GM23338 (cell line): ENCODE measurements around the gene USP7. TPM values are rescaled to one million over a fixed set of nuclear protein-coding genes. Genes with fewer than 3 reads are reported as not detected.

Source experiments
- ATAC-seq: fragments of 200-7000 bp; cut with Tn5 transposase; 3 replicates; pipeline ENCODE4 v1.9.1; 2020
- DNase-seq: peaks from one replicate; pipeline ENCODE4 v3.0.0-alpha.2; 2015; ENCODE audit warnings: low spot score
- H2AFZ ChIP-seq: fragments of 200-600 bp; sonication (generic); 2 replicates; pipeline ENCODE4 v1.8.0; 2016; ENCODE audit warnings: antibody characterized with exemption, mild to moderate bottlenecking, moderate library complexity
- H3F3A ChIP-seq: fragments of 200-600 bp; sonication (generic); replicated peaks from 2 replicates; pipeline ENCODE4 v1.8.0; 2017; ENCODE audit warnings: antibody characterized with exemption, mixed run types, low read depth
- H3K27ac ChIP-seq: fragments of 200-600 bp; sonication (generic); 2 replicates; pipeline ENCODE4 v1.6.1; 2016; ENCODE audit warnings: low read depth
- H3K27me3 ChIP-seq: fragments of 200-600 bp; sonication (generic); 2 replicates; pipeline ENCODE4 v1.8.0; 2016; ENCODE audit warnings: mild to moderate bottlenecking, mixed run types, moderate library complexity; ENCODE audit not compliant: insufficient read depth
- H3K36me3 ChIP-seq: fragments of 200-600 bp; sonication (generic); 2 replicates; pipeline ENCODE4 v1.8.0; 2016; ENCODE audit warnings: mild to moderate bottlenecking; ENCODE audit not compliant: insufficient read depth
- H3K4me1 ChIP-seq: fragments of 200-600 bp; sonication (generic); 2 replicates; pipeline ENCODE4 v1.8.0; 2016; ENCODE audit warnings: mild to moderate bottlenecking, moderate library complexity; ENCODE audit not compliant: insufficient read depth
- H3K4me2 ChIP-seq: fragments of 200-600 bp; sonication (generic); 2 replicates; pipeline ENCODE4 v1.7.1; 2017; ENCODE audit warnings: mixed run types
- H3K4me3 ChIP-seq: fragments of 200-600 bp; sonication (generic); 2 replicates; pipeline ENCODE4 v1.6.1; 2016; ENCODE audit warnings: mixed run types
- H3K79me2 ChIP-seq: fragments of 200-600 bp; sonication (generic); replicated peaks from 2 replicates; pipeline ENCODE4 v1.8.0; 2017; ENCODE audit warnings: mild to moderate bottlenecking; ENCODE audit not compliant: insufficient read depth
- H3K9me2 ChIP-seq: fragments of 200-600 bp; sonication (generic); 2 replicates; pipeline ENCODE4 v1.8.0; 2017; ENCODE audit not compliant: insufficient read depth
- H4K20me1 ChIP-seq: fragments of 200-600 bp; sonication (generic); replicated peaks from 2 replicates; pipeline ENCODE4 v1.8.0; 2017; ENCODE audit warnings: mild to moderate bottlenecking; ENCODE audit not compliant: insufficient read depth
- H3K27ac Mint-ChIP-seq: 2 replicates; pipeline ENCODE4 v1.8.0; 2020; ENCODE audit warnings: inconsistent platforms, mild to moderate bottlenecking, moderate library complexity, mixed read lengths
- H3K27me3 Mint-ChIP-seq: 3 replicates; pipeline ENCODE4 v1.8.0; 2022; ENCODE audit warnings: low read depth, mild to moderate bottlenecking, moderate library complexity, mixed read lengths, inconsistent platforms; ENCODE audit not compliant: insufficient read depth, poor library complexity
- H3K36me3 Mint-ChIP-seq: 3 replicates; pipeline ENCODE4 v1.8.0; 2021; ENCODE audit warnings: low read depth, mild to moderate bottlenecking, inconsistent platforms, moderate library complexity, mixed read lengths
- H3K4me1 Mint-ChIP-seq: 3 replicates; pipeline ENCODE4 v1.8.0; 2020; ENCODE audit warnings: mild to moderate bottlenecking, inconsistent platforms, mixed read lengths
- H3K4me3 Mint-ChIP-seq: 3 replicates; pipeline ENCODE4 v1.8.0; 2021; ENCODE audit warnings: moderate library complexity, mild to moderate bottlenecking, inconsistent platforms, mixed read lengths
- H3K9me3 Mint-ChIP-seq: 3 replicates; pipeline ENCODE4 v1.8.0; 2020; ENCODE audit warnings: moderate library complexity, mild to moderate bottlenecking, inconsistent platforms, mixed read lengths
- EZH2 ChIP-seq: fragments of 200-600 bp; sonication (generic); IDR thresholded peaks from one replicate; pipeline ENCODE4 v1.8.0; 2017; ENCODE audit warnings: antibody characterized with exemption, mild to moderate bottlenecking, low read depth; ENCODE audit not compliant: unreplicated experiment
- EZH2phosphoT487 ChIP-seq: fragments of 200-600 bp; sonication (generic); IDR thresholded peaks from one replicate; pipeline ENCODE4 v1.8.1; 2018; ENCODE audit warnings: antibody characterized with exemption; ENCODE audit not compliant: unreplicated experiment
- JUNB ChIP-seq: IDR thresholded peaks from one replicate; pipeline ENCODE4 v1.6.1; 2016; ENCODE audit warnings: antibody characterized with exemption; ENCODE audit not compliant: unreplicated experiment
- NANOG ChIP-seq: IDR thresholded peaks from 2 replicates; pipeline ENCODE4 v1.6.1; 2016; ENCODE audit warnings: antibody characterized with exemption, borderline replicate concordance
- REST ChIP-seq: IDR thresholded peaks from one replicate; pipeline ENCODE4 v1.6.1; 2018; ENCODE audit warnings: antibody characterized with exemption; ENCODE audit not compliant: unreplicated experiment
- ZNF114 ChIP-seq: fragments of 250-450 bp; sonication (Bioruptor Pico); IDR thresholded peaks from 2 replicates; pipeline ENCODE4 v1.5.0; 2020; ENCODE audit warnings: mild to moderate bottlenecking, moderate library complexity
- ZNF331 ChIP-seq: fragments of 250-450 bp; sonication (Bioruptor Pico); IDR thresholded peaks from 2 replicates; pipeline ENCODE4 v1.5.0; 2020; ENCODE audit warnings: low read depth, mild to moderate bottlenecking, moderate library complexity
- ZNF462 ChIP-seq: fragments of 250-450 bp; sonication (Bioruptor Pico); IDR thresholded peaks from 2 replicates; pipeline ENCODE4 v1.5.0; 2020; ENCODE audit warnings: mild to moderate bottlenecking, moderate library complexity
- polyA plus RNA-seq: library from polyadenylated mRNA; unstranded; fragments of >200 nt; fragmentation: Nextera tagmentation; extraction: Ambion mirVana; gene quantifications from 2 replicates; pipeline ENCODE4 v1.2.1, GENCODE V29; 2016
- total RNA-seq: library from RNA; depleted of rRNA; stranded (reverse); fragments of >200 nt; shearing (Covaris generic); gene quantifications from 2 replicates; pipeline ENCODE4 v1.2.3, GENCODE V29; 2014

The USP7 gene
- total and polyA plus RNA-seq, 2 experiments from 2014 or later = 42.3 to 130 TPM

DNA sequence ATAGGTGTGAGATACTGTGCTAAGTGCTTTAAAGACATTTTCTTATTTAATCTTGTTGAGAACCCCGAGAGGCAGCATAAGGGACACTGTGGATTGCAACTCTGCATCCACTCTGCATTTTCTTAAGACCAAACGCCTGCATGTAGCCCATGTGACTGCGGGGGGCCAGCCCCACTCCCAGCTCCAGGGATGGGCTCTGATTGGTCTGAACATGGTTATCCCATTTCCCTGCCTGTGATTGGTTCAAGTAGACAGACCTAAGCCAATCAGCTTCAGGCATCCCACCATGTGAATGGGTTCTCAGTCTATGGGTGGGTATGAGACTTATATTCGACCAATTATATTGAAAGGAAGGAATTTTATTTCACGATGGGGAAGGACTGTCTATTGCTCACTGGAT, 33.2 kb upstream of the USP7 start (continued):
- TF ChIP-seq EZH2 (no peak), ZNF331 (CRISPR knock-in tag) (no peak), ZNF114 (CRISPR knock-in tag) (no peak), NANOG (no peak), JUNB (no peak)

- peak; percentile 39 for DNase-seq
- Mint-ChIP-seq H3K4me1 (peaks cover 20% of the 10 kb centered on the region), H3K4me3 (0 out of 3 replicates have a peak overlapping the region, but pooled peaks have one; percentile 21), H3K27me3 (peaks cover 29% of the 10 kb centered on the region), H3K9me3 (peaks cover 3% of the 10 kb centered on the region; the same call in 2 of the 3 replicates), H3K36me3 (no peaks in the 10 kb centered on the region; the same call in 2 of the 3 replicates), H3K27ac (no peak overlapping the region)
- Histone ChIP-seq H3K79me2 (no peaks in the 10 kb centered on the region), H3K4me1 (peaks cover 20% of the 10 kb centered on the region), H3K36me3 (no peaks in the 10 kb centered on the region), H2AFZ (peak overlapping the region; percentile 72; the same call in 1 of the 2 replicates), H3F3A (peaks cover 11% of the 10 kb centered on the region; the same call in 1 of the 2 replicates), H4K20me1 (no peaks in the 10 kb centered on the region), H3K27me3 (no peaks in the 10 kb centered on the region; the same call in 1 of the 2 replicates), H3K9me2 (no peaks in the 10 kb centered on the region), H3K4me2 (peak overlapping the region; percentile 33; the same call in 1 of the 2 replicates), H3K4me3 (no peak overlapping the region; the same call in 1 of the 2 replicates), H3K27ac (no peak overlapping the region)
- ATAC-seq = peak; percentile 68
- TF ChIP-seq EZH2phosphoT487 = no peak
- no peak for TF ChIP-seq ZNF462 (CRISPR knock-in tag)
- TF ChIP-seq REST = no peak
These were observed 26.7 kb upstream of the USP7 start for GRCh38 chr16:8990445-8990844.
